NCI-H1092 (cell line): Measurements from ENCODE around the gene KMT5B.
"Not testable (repeated sequence)": the region's sequence is repeated elsewhere in the genome, so short reads cannot be mapped to it uniquely, and the experiment has no call there.

ENCODE experiments used
- DNase-seq: peaks from one replicate; lab custom pipeline; 2025; lab: John Stamatoyannopoulos, UW

Gene KMT5B

DNA sequence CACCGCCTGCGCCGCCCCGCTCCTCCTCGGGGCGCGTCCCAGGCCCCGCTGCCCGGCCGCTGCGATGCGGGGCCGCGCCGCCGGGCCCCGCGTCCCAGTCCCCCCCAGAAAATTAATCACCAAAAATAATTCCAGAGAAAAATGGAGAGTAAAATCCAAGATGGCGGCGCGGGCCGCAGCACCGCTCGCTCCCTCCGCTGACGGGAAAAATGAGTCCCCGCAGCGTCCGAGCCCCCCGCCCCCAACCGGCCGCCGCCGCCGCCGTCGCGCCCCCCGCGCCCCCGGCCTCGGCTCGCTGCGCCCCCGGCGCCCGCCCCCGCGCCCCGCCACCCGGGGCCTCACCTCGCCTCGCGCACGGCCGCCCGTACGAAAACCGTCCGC, at the start of gene KMT5B:
Gene KMT5B, minus strand, starts transcription at position 162 of the 381 bp plus-strand sequence. CDS start 23,220 bp downstream, outside the sequence.
- DNase-seq = no peak

- no peak for DNase-seq
Measured at GRCh38 chr11:68262544-68262827, 49.4 kb upstream of the KMT5B start.

DNA sequence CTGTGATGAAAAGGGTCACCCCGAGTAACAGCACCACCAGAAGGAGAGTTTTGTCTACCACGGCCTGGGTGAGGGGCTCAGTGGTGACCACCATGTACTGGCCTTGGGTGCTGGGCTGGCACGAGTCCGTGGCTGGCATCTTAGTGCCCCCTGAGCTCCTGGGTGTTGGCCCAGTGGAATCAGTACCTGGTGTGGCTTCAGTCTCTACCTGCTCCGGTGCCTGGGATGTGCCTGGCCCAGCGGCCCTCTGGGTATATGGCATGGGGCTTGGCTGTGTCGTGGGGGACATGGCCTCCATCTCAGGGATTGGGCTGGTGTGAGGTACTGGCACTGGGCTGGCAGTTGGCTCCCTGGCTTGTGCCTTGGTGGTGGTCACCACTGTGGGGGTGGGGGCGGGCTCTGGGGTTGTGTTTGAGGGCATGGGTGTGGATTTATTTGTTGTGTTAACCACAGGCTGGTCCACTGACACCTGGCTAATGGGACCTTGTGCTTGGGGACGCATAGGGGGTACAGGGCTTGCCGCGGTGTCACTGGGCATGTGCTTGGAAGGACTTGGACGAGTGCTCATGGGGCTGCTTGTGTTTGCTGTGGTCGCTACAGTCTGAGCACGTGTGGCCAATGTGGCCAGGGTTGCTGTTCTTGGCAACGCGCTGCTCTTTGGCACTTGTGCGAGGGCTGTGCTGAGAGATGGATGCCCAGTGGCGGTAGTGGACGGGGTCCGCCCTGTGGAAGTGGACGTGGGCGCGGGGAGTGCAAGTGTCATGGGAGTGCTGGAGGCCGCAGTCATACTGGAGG, 48.9 kb upstream of the KMT5B start:
- no peak for DNase-seq

DNA sequence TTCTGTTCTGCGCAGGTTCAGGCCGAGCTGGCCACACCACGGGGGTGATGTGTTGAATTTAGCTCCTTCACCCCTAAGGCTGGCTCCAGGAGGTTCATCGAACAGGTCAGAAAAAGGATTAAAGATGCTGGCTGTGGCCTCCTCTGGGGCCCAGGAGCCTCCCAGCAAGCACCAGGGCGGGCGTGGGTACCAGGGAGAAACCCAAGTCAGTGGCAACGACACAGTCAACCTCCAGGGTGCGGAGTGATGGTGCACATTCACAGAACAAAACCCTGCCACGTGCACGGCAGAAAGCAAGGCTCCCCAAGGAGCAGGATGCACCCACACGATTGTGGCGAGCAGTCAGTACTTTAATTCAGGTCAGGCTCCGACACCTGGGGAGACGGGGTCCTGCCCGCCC, 47.9 kb upstream of the KMT5B start:
- no peak for DNase-seq

DNA sequence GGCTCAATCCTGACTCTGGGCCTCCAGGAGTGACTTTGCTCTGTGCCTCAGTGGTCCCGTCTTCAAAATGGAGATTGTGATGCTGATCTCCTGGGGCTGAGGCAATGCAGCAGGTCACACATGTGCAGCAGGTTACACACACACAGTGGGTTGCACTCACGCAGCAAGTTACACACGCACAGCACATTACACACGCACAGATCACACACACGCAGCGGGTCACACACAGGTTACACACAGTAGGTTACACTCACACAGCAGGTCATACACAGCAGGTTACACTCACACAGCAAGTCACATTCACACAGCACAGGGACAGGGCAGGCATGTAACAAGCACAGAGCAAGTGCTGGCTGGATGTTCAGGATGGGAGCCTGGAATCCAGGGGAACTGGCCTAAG, 47.4 kb upstream of the KMT5B start:
- no peak for DNase-seq

GRCh38 chr11:68259122-68259959, 46.2 kb upstream of the KMT5B start:
- no peak for DNase-seq

DNA sequence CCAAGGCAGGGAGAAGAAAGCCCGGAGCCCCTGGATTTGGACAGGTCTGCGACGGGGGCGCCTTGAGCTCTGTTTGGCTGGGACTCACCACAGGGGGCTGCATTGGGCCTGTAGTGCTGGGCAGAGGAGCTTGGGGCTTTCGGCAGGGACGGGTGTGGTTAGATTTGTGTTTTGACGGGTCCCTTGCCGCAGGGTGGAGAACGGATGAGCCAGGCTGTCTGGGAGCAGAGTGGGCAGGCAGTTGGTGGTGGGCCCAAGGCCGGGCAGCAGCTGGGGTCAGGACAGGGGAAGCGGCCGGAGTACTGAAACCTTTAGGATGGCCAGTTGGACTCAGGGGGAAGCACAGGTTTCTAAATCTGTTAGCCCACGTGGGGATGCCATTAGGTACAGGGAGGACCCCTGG, 45.3 kb upstream of the KMT5B start:
- no peak for DNase-seq

- peak; percentile 90 for DNase-seq
Measured at GRCh38 chr11:68257477-68258362, 44.6 kb upstream of the KMT5B start.

- DNase-seq = no peak
Measured at GRCh38 chr11:68256331-68256741, 43.2 kb upstream of the KMT5B start.

- DNase-seq = no peak
Measured at GRCh38 chr11:68255526-68255925, 42.4 kb upstream of the KMT5B start.

GRCh38 chr11:68254421-68254820, 41.3 kb upstream of the KMT5B start:
- DNase-seq = no peak

- DNase-seq = no peak
Measured at GRCh38 chr11:68251765-68252164, 38.7 kb upstream of the KMT5B start.

- DNase-seq = not testable (repeated sequence)
Measured at GRCh38 chr11:68244912-68245311, 31.8 kb upstream of the KMT5B start.

DNA sequence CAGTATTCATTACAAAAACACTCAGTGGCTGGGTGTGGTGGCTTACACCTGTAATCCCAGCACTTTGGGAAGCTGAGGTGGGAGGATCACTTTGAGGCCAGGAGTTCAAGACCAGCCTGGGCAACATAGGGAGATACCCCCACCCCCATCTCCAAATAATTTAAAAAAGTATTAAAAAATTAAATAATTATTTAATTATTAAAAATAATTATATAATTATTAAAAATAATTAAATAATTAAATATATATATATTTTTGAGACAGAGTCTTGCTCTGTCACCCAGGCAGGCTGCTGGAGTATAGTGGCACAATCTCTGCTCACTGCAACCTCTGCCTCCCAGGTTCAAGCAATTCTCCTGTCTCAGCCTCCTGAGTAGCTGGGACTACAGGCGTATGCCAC, 30.8 kb upstream of the KMT5B start:
- DNase-seq = not testable (repeated sequence)

DNA sequence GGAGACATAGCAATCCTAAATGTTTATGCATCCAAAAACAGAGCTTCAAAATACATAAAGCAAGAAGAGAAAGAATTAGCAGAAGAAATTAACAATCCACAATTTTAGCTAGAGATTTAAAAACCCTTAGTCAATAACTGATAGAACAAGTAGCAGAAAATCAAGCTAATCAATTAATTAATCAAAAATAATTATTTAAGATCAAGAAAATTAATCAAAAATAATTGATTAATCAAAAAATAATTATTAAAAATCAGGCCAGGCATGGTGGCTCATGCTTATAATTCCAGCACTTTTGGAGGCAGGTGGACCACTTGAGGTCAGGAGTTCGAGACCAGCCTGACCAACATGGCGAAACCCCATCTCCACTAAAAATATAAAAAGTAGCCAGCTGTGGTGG, 29.5 kb upstream of the KMT5B start:
- DNase-seq = no peak

GRCh38 chr11:68231621-68232020, 18.5 kb upstream of the KMT5B start:
- DNase-seq = no peak

GRCh38 chr11:68229601-68230000, 16.5 kb upstream of the KMT5B start:
- no peak for DNase-seq

GRCh38 chr11:68226421-68226820, 13.3 kb upstream of the KMT5B start:
- no peak for DNase-seq

- no peak for DNase-seq
Measured at GRCh38 chr11:68224606-68225005, 11.5 kb upstream of the KMT5B start.

DNA sequence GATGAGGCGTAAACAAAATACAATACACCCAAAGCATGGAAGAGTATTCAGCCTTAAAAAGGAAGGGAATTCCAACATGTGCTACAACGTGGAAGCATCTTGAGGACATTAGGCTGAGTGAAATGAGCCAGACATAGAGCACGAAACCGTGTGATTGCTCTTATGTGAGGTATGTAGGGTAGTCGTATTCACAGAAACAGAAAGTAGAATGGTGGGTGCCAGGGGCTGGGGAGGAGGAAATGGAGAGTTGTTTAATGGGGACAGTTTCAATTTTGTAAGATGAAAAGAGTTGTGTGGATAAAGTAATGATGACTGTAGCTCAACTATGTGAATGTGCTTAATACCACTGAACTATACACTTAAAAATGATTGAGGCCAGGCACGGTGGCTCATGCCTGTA, 10.2 kb upstream of the KMT5B start:
- DNase-seq = no peak

DNA sequence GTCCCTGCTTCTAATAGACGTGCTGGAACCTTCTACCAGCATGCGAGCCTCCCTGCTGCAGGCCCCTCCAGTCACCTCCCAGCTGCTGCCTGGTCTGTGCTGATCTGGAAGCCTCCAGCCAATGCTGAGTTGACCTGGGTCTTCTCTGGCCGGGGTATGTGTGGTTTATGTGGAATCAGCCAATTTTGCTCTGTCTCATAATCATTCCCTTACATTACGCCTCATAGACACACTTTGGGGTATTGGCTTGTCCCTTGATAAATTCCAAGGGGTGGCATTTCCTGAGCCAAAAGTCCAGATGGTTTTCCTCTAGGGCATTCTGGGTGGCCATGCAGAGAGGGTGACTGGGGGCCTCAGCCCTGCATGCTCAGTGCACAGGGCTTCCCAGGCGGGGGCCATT, 8.3 kb upstream of the KMT5B start:
- no peak for DNase-seq

GRCh38 chr11:68216171-68216938, 3.3 kb upstream of the KMT5B start:
- no peak for DNase-seq
